ENCODE data around the gene APBA2. TPM values are rescaled to one million over a fixed set of nuclear protein-coding genes. Genes with fewer than 3 reads are reported as not detected.

APBA2 gene
- total and polyA plus RNA-seq, 2 of the 13 experiments (the other 11 are each of a cell fraction or from before 2014, with no cell fraction given): 0.62 to 2.3 TPM

DNA sequence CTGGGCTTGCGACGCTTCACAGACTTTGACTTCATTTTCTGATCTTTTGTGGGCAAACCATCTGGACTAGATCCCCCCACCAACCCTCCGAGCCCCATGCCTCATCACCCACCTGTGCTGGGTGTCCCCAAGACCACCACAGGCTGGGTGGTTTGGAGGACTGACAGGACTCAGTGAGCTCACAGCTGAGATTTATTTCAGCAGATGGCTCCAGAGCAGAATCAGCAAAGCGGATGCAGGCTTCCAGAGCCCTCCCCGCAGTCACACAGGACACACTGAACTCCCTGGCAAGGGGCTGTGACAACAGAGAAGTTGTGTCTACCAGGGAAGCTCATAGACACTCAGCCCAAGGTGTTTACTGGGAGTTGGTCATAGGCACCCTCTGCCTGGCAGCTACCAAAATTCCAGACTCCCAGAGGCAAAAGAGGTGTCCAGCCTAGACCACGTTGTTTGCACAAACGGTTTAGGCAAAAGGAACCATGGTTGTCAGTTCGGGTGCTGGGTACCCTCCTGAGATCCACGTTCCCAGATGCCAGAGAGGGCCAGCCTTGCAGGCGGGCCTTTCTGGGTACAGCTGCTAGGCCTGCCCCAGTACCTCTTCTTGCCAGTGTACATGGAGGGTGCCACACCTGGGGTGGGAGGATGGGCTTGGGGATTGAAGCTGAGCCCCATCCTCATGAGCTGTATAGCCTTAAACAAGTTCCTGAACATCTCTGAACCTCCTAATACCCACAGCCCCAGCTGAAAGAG, 213.5 kb downstream of the APBA2 start:
- no peak for DNase-seq (ENCODE audit: low spot score)
- BruUV-seq (replicated peaks): no TSS peak
- Histone ChIP-seq H3K79me2 (ENCODE audit: insufficient read depth, low read length) (no peaks in the 10 kb centered on the region), H3K27ac (ENCODE audit: extremely low read length, insufficient read depth, low read length) (no peak overlapping the region), H3K4me1 (ENCODE audit: insufficient read depth, low read length) (no peaks in the 10 kb centered on the region), H3K4me3 (replicated peaks in 1 of 3; ENCODE audit: insufficient read depth in 1 of 3, low read depth in 2 of 3, low read length in 3 of 3) (no peak overlapping the region), H2AFZ (ENCODE audit: low read length) (no peak overlapping the region), H3K4me2 (ENCODE audit: low read depth, low read length) (no peak overlapping the region), H3K36me3 (replicated peaks in 1 of 2; ENCODE audit: control insufficient read depth in 1 of 2, insufficient read depth in 2 of 2, low read length in 2 of 2) (no peaks in the 10 kb centered on the region), H3K27me3 (ENCODE audit: control insufficient read depth in 1 of 2, insufficient read depth in 2 of 2, low read length in 2 of 2) (no peaks in the 10 kb centered on the region), H4K20me1 (ENCODE audit: insufficient read depth, low read length) (no peaks in the 10 kb centered on the region), H3K9me3 (ENCODE audit: low read length) (no peaks in the 10 kb centered on the region), H3K9ac (ENCODE audit: insufficient read depth, low read depth, low read length) (no peak overlapping the region)
- CTCF ChIA-PET (ENCODE audit: low intra/inter-chr PET ratio, low total read pairs): no interaction called here
- no peak for ATAC-seq
- FAIRE-seq: no peak
- intact Hi-C loops (cut with micrococcal nuclease; ENCODE audit: unreplicated experiment): no loop called here
- TF ChIP-seq AGO1 (IDR thresholded peaks at IDR 0.05; ENCODE audit: low read depth, low read length, poor library complexity, severe bottlenecking): no peak
- TF ChIP-seq EP300 (IDR thresholded peaks at IDR 0.05; ENCODE audit: low read depth in 2 of 2, low read length in 2 of 2): no peak
- TF ChIP-seq EP300 (CRISPR knock-in tag; IDR thresholded peaks at IDR 0.05; ENCODE audit: borderline replicate concordance): no peak
- TF ChIP-seq HNRNPK (IDR thresholded peaks at IDR 0.05; ENCODE audit: low read depth, low read length, poor library complexity, severe bottlenecking): no peak
- no peak for TF ChIP-seq NFIB (CRISPR knock-in tag; IDR thresholded peaks at IDR 0.05; ENCODE audit: borderline replicate concordance)
- WGBS (ENCODE audit: low lambda C conversion rate): 67% methylated on average over 3 of the region's 10 CpGs
- in situ Hi-C loops (cut with HindIII; ENCODE audit: extremely low pct_ligation_motif_present, low pct_unique_long_range_greater_than_20kb): no loop called here
- POLR2A ChIA-PET: no interaction called here

DNA sequence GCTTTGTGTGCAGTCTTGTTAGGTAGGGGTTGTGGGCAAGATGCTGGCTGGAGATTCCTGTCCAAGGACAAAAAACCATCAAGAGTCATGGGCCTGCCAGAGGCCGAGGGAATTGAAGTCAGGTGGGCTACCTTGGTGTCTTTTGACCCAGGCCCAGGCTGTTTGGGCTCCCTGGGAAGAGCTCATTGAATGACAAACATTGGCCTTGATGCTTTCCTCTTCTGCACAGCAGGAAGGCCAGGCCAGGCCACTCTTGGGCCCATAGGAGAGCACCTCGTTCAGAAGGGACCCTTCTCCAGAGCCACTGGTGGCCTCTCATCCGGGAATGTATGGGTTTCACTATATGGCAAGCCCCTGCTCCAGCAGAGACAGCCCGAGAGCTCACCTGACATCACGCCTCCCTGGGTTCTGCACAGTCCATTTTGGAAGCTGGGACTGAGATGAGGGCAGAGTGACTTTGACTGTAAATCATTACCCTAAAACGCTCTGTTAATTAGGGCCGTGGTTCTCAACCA, 214.8 kb downstream of the APBA2 start:
- DNase-seq (ENCODE audit: low spot score) (no peak), FAIRE-seq (no peak), ATAC-seq (no peak)
- no peaks in the 10 kb centered on the region for H3K36me3 ChIP-seq (replicated peaks in 1 of 2; ENCODE audit: control insufficient read depth in 1 of 2, insufficient read depth in 2 of 2, low read length in 2 of 2)
- no peak overlapping the region for H3K27ac ChIP-seq (ENCODE audit: extremely low read length, insufficient read depth, low read length)
- no peak overlapping the region for H3K9ac ChIP-seq (ENCODE audit: insufficient read depth, low read depth, low read length)
- H4K20me1 ChIP-seq (ENCODE audit: insufficient read depth, low read length): no peaks in the 10 kb centered on the region
- no CpG with 5 or more reads among the region's 7 CpGs for WGBS (ENCODE audit: low lambda C conversion rate)
- H3K79me2 ChIP-seq (ENCODE audit: insufficient read depth, low read length): no peaks in the 10 kb centered on the region
- CTCF ChIA-PET (ENCODE audit: low intra/inter-chr PET ratio, low total read pairs): no interaction called here
- POLR2A ChIA-PET: no interaction called here
- no TSS peak for BruUV-seq (replicated peaks)
- no peaks in the 10 kb centered on the region for H3K9me3 ChIP-seq (ENCODE audit: low read length)
- no peak overlapping the region for H3K4me3 ChIP-seq (replicated peaks in 1 of 3; ENCODE audit: insufficient read depth in 1 of 3, low read depth in 2 of 3, low read length in 3 of 3)
- in situ Hi-C loops (cut with HindIII; ENCODE audit: extremely low pct_ligation_motif_present, low pct_unique_long_range_greater_than_20kb) (no loop called here), intact Hi-C loops (cut with micrococcal nuclease; ENCODE audit: unreplicated experiment) (no loop called here)
- H3K27me3 ChIP-seq (ENCODE audit: control insufficient read depth in 1 of 2, insufficient read depth in 2 of 2, low read length in 2 of 2): no peaks in the 10 kb centered on the region
- no peak overlapping the region for H3K4me2 ChIP-seq (ENCODE audit: low read depth, low read length)
- no peaks in the 10 kb centered on the region for H3K4me1 ChIP-seq (ENCODE audit: insufficient read depth, low read length)
- H2AFZ ChIP-seq (ENCODE audit: low read length): no peak overlapping the region
- TF ChIP-seq MEF2D (CRISPR knock-in tag; IDR thresholded peaks at IDR 0.05) (no peak), FOXK2 (IDR thresholded peaks at IDR 0.05) (no peak), SMAD9 (CRISPR knock-in tag; IDR thresholded peaks at IDR 0.05) (no peak), NRL (CRISPR knock-in tag; IDR thresholded peaks at IDR 0.05; ENCODE audit: borderline replicate concordance) (no peak), ZNF251 (CRISPR knock-in tag; IDR thresholded peaks at IDR 0.05) (no peak), YEATS4 (CRISPR knock-in tag; IDR thresholded peaks at IDR 0.05; ENCODE audit: borderline replicate concordance) (no peak), ZNF44 (CRISPR knock-in tag; IDR thresholded peaks at IDR 0.05) (no peak), SYNCRIP (IDR thresholded peaks at IDR 0.05; ENCODE audit: insufficient read depth, low read depth, low read length) (no peak)
- TF ChIP-seq, protein P1, sequence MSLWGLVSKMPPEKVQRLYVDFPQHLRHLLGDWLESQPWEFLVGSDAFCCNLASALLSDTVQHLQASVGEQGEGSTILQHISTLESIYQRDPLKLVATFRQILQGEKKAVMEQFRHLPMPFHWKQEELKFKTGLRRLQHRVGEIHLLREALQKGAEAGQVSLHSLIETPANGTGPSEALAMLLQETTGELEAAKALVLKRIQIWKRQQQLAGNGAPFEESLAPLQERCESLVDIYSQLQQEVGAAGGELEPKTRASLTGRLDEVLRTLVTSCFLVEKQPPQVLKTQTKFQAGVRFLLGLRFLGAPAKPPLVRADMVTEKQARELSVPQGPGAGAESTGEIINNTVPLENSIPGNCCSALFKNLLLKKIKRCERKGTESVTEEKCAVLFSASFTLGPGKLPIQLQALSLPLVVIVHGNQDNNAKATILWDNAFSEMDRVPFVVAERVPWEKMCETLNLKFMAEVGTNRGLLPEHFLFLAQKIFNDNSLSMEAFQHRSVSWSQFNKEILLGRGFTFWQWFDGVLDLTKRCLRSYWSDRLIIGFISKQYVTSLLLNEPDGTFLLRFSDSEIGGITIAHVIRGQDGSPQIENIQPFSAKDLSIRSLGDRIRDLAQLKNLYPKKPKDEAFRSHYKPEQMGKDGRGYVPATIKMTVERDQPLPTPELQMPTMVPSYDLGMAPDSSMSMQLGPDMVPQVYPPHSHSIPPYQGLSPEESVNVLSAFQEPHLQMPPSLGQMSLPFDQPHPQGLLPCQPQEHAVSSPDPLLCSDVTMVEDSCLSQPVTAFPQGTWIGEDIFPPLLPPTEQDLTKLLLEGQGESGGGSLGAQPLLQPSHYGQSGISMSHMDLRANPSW (CRISPR knock-in tag; IDR thresholded peaks at IDR 0.05; ENCODE audit: borderline replicate concordance): no peak

Measured in HepG2 (cell line).